ENCODE results near the gene CHIT1. TPM values are rescaled to one million over a fixed set of nuclear protein-coding genes. Genes with fewer than 3 reads are reported as not detected.
A peak's percentile ranks its signal among the peaks of the same experiment; 100 is the strongest.

CHIT1 gene
- total and polyA plus RNA-seq, 9 donors: 0.08 to 26.9 (median 0.90) TPM; not detected in 3

GRCh38 chr1:203199816-203200571 is 29.5 kb downstream of the CHIT1 start:
- Histone ChIP-seq H3K4me1 (ENCODE audit: insufficient read depth) (no peaks in the 10 kb centered on the region), H3K27me3 (no peaks in the 10 kb centered on the region), H3K36me3 (no peaks in the 10 kb centered on the region), H3K27ac (no peak overlapping the region), H3K9me3 (no peaks in the 10 kb centered on the region), H3K4me3 (no peak overlapping the region)
- intact Hi-C loops (cut with DNase I): no loop called here
- peak in 1 of 5 donors; percentile 29 for DNase-seq
- TF ChIP-seq EP300 (IDR thresholded peaks at IDR 0.05): no peak
- no peak for TF ChIP-seq POLR2A (IDR thresholded peaks at IDR 0.05)
- TF ChIP-seq CTCF (IDR thresholded peaks at IDR 0.05): no peak
- 39 to 62% (median 45%) methylated on average over 8 of the region's 8 CpGs for WGBS, 3 donors

GRCh38 chr1:203199481-203199815 is 30.0 kb downstream of the CHIT1 start:
- WGBS, 3 donors: 82 to 90% (median 86%) methylated on average over 6 of the region's 6 CpGs
- H3K27ac ChIP-seq: no peak overlapping the region

GRCh38 chr1:203199002-203199401 is 30.5 kb downstream of the CHIT1 start:
- WGBS, 3 donors: 81 to 90% (median 85%) methylated on average over 3 of the region's 3 CpGs
- TF ChIP-seq POLR2A (IDR thresholded peaks at IDR 0.05): no peak
- TF ChIP-seq EP300 (IDR thresholded peaks at IDR 0.05): no peak
- no peak for TF ChIP-seq CTCF (IDR thresholded peaks at IDR 0.05)
- Histone ChIP-seq H3K4me1 (ENCODE audit: insufficient read depth) (no peaks in the 10 kb centered on the region), H3K27me3 (no peaks in the 10 kb centered on the region), H3K36me3 (no peaks in the 10 kb centered on the region), H3K9me3 (no peaks in the 10 kb centered on the region), H3K4me3 (no peak overlapping the region), H3K27ac (no peak overlapping the region)
- intact Hi-C loops (cut with DNase I): no loop called here
- DNase-seq: no peak

More at GRCh38 chr1:203199481-203199815, 30.0 kb downstream of the CHIT1 start:
- Histone ChIP-seq H3K4me1 (ENCODE audit: insufficient read depth) (no peaks in the 10 kb centered on the region), H3K36me3 (no peaks in the 10 kb centered on the region), H3K4me3 (no peak overlapping the region), H3K9me3 (no peaks in the 10 kb centered on the region), H3K27me3 (no peaks in the 10 kb centered on the region)
- DNase-seq: no peak
- intact Hi-C loops (cut with DNase I): no loop called here
- no peak for TF ChIP-seq EP300 (IDR thresholded peaks at IDR 0.05)

- TF ChIP-seq EP300 (IDR thresholded peaks at IDR 0.05): no peak
- no peak for TF ChIP-seq POLR2A (IDR thresholded peaks at IDR 0.05)
- no peak overlapping the region for H3K27ac ChIP-seq
- no peak for DNase-seq
Measured at GRCh38 chr1:203197625-203198024, 31.8 kb downstream of the CHIT1 start.

GRCh38 chr1:203196371-203196770 is 33.1 kb downstream of the CHIT1 start:
- H3K4me1 ChIP-seq (ENCODE audit: insufficient read depth): no peaks in the 10 kb centered on the region
- no peak for DNase-seq
- no peaks in the 10 kb centered on the region for H3K27me3 ChIP-seq
- no peak for TF ChIP-seq EP300 (IDR thresholded peaks at IDR 0.05)
- no peak for TF ChIP-seq POLR2A (IDR thresholded peaks at IDR 0.05)
- no peak for TF ChIP-seq CTCF (IDR thresholded peaks at IDR 0.05)
- no peaks in the 10 kb centered on the region for H3K9me3 ChIP-seq
- no peak overlapping the region for H3K4me3 ChIP-seq
- intact Hi-C loops (cut with DNase I): no loop called here
- H3K27ac ChIP-seq: no peak overlapping the region
- H3K36me3 ChIP-seq: no peaks in the 10 kb centered on the region
- WGBS, 3 donors: 80 to 94% (median 86%) methylated on average over 3 of the region's 3 CpGs

More at GRCh38 chr1:203197625-203198024, 31.8 kb downstream of the CHIT1 start:
- no peaks in the 10 kb centered on the region for H3K4me1 ChIP-seq (ENCODE audit: insufficient read depth)
- H3K4me3 ChIP-seq: no peak overlapping the region
- 24 to 46% (median 34%) methylated on average over 3 of the region's 3 CpGs for WGBS, 3 donors
- no peaks in the 10 kb centered on the region for H3K9me3 ChIP-seq
- H3K27me3 ChIP-seq: no peaks in the 10 kb centered on the region
- intact Hi-C loops (cut with DNase I): no loop called here
- no peaks in the 10 kb centered on the region for H3K36me3 ChIP-seq

All from ovary (tissue), 9 donors.